GM12873 (cell line): ENCODE measurements around the gene FAM180A.

Experiments
- CTCF ChIP-seq: IDR thresholded peaks from 2 replicates; pipeline ENCODE4 v1.5.1; 2012; ENCODE audit warnings: low read depth, mild to moderate bottlenecking, moderate library complexity, low read length, control low read depth; ENCODE audit not compliant: insufficient read depth; ENCODE audit errors: missing control alignments

The FAM180A gene

DNA sequence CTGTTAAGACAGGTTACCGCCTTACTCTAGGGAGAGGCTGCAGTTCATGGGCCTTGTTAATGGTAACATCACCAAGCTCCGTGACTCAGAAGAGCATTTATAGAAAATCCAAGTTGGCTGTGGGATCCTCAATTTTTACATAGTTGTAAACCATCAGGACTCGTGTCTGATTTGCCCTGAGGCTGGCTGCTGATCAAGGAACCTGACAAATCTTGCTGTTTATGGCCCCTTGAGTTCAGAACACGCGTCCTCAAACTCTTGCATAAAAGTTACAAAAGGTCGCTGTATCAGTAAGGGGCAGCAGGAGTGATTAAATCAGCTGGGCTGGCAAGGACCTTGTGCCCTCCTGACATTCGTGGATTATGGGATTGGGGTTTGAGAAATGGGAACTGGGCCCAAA, 25.2 kb downstream of the FAM180A start:
- TF ChIP-seq CTCF = no peak

- TF ChIP-seq CTCF = no peak
Observed at GRCh38 chr7:135721198-135721820, 27.3 kb downstream of the FAM180A start.

GRCh38 chr7:135719688-135720087, 28.9 kb downstream of the FAM180A start:
- TF ChIP-seq CTCF = no peak

DNA sequence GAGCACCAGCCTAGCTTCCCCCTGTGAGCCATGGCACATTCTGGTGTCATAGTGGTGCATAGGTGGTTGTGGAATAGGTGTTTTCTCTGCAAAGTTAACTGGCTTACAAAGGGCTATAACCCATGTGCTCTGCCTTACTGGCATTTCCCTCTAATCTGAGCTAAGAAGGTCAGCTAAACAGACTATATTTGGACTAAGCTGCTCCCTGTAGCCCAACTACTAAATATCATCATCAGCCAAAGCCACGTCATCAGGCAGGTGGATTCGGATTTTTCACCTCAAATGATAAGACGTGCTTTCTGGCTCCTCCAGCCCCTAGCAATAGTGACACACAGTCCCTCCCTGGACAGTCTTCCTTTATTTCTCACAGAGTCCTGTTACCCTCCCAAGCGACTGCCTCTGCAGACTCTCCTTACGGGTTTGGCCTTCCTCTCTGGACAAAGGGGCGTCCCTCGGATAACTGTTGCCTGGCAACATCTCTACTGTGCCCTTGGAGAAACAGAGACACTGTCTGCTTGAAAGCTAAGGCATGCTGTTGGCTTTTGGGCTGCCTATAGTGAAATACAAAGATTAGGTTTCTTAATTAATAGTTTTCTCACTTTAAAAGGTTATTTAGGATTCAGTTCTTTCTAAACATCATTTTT, 29.7 kb downstream of the FAM180A start:
- TF ChIP-seq CTCF = no peak

- TF ChIP-seq CTCF = no peak
Observed at GRCh38 chr7:135718219-135718618, 30.4 kb downstream of the FAM180A start.

GRCh38 chr7:135717693-135718092, 30.9 kb downstream of the FAM180A start:
- no peak for TF ChIP-seq CTCF

GRCh38 chr7:135716677-135717238, 31.9 kb downstream of the FAM180A start:
- no peak for TF ChIP-seq CTCF
